Mesenchymal stem cell (in vitro differentiated cells and primary cell): Measurements from ENCODE around the gene ADAMTSL1.

Source experiments
- DNase-seq: peaks from one replicate; pipeline ENCODE4 v3.0.0-alpha.2; 2013
- H2AFZ ChIP-seq: one replicate; pipeline ENCODE4 v1.6.1; 2013; ENCODE audit warnings: low read depth, mild to moderate bottlenecking, control low read depth, inconsistent platforms, low read length, moderate library complexity
- H2AK5ac ChIP-seq: 2 replicates; pipeline ENCODE4 v1.6.1; 2013; ENCODE audit warnings: low read length, moderate library complexity, mild to moderate bottlenecking, inconsistent platforms; ENCODE audit not compliant: severe bottlenecking
- H2BK120ac ChIP-seq: one replicate; pipeline ENCODE4 v1.6.1; 2013; ENCODE audit warnings: low read depth, mild to moderate bottlenecking, inconsistent platforms, low read length, moderate library complexity
- H2BK12ac ChIP-seq, 2 experiments: one replicate each; pipeline ENCODE4 v1.6.1; 2013; ENCODE audit warnings: inconsistent platforms in 2 of 2, low read length in 2 of 2, mild to moderate bottlenecking in 2 of 2, moderate library complexity in 2 of 2, control low read depth in 1 of 2
- H2BK15ac ChIP-seq: one replicate; pipeline ENCODE4 v1.6.1; 2013; ENCODE audit warnings: mild to moderate bottlenecking, low read depth, inconsistent platforms; ENCODE audit not compliant: poor library complexity, severe bottlenecking
- H2BK5ac ChIP-seq: 2 replicates; pipeline ENCODE4 v1.6.1; 2013; ENCODE audit warnings: low read depth, mild to moderate bottlenecking, low read length, control low read depth, inconsistent platforms; ENCODE audit not compliant: poor library complexity, severe bottlenecking
- H3K14ac ChIP-seq, 2 experiments: one replicate each; pipeline ENCODE4 v1.6.1; 2013; ENCODE audit warnings: inconsistent platforms in 2 of 2, low read length in 2 of 2, control low read depth in 1 of 2, mild to moderate bottlenecking in 1 of 2, moderate library complexity in 1 of 2
- H3K18ac ChIP-seq, 2 experiments: one replicate each; pipeline ENCODE4 v1.6.1; 2013; ENCODE audit warnings: inconsistent platforms in 2 of 2, low read length in 2 of 2, control low read depth in 1 of 2, low read depth in 1 of 2, mild to moderate bottlenecking in 1 of 2
- H3K23ac ChIP-seq, 2 experiments: one replicate each; pipeline ENCODE4 v1.6.1; 2013; ENCODE audit warnings: inconsistent platforms in 2 of 2, low read length in 2 of 2, mild to moderate bottlenecking in 2 of 2, moderate library complexity in 2 of 2, control low read depth in 1 of 2
- H3K27ac ChIP-seq: 2 replicates; pipeline ENCODE4 v1.5.1; 2013; ENCODE audit warnings: mild to moderate bottlenecking, moderate library complexity, low read length, control low read depth, inconsistent platforms; ENCODE audit not compliant: poor library complexity, severe bottlenecking
- H3K27me3 ChIP-seq, 2 experiments: 2 replicates each; pipeline versions ENCODE4 v1.6.1 to v1.7.0; 2013; ENCODE audit warnings: low read length in 2 of 2, mild to moderate bottlenecking in 2 of 2, moderate library complexity in 2 of 2, control low read depth in 1 of 2, inconsistent platforms in 1 of 2; ENCODE audit not compliant: control insufficient read depth in 1 of 2, insufficient read depth in 1 of 2
- H3K36me3 ChIP-seq, 2 experiments: 2 replicates each; pipeline versions ENCODE4 v1.6.1 to v1.7.0; 2013; ENCODE audit warnings: low read length in 2 of 2, control low read depth in 1 of 2, inconsistent platforms in 1 of 2, low read depth in 1 of 2, mild to moderate bottlenecking in 1 of 2; ENCODE audit not compliant: insufficient read depth in 2 of 2, control insufficient read depth in 1 of 2
- H3K4ac ChIP-seq, 2 experiments: one replicate each; pipeline ENCODE4 v1.6.1; 2013; ENCODE audit warnings: inconsistent platforms in 2 of 2, low read length in 2 of 2, mild to moderate bottlenecking in 2 of 2, moderate library complexity in 2 of 2, control low read depth in 1 of 2, low read depth in 1 of 2
- H3K4me1 ChIP-seq: 2 replicates; pipeline ENCODE4 v1.6.1; 2013; ENCODE audit warnings: low read depth, low read length, control low read depth; ENCODE audit not compliant: control insufficient read depth, insufficient read depth
- H3K4me2 ChIP-seq: 2 replicates; pipeline ENCODE4 v1.6.1; 2013; ENCODE audit warnings: low read length, mild to moderate bottlenecking, inconsistent platforms; ENCODE audit not compliant: poor library complexity, severe bottlenecking
- H3K4me3 ChIP-seq, 2 experiments: 2 replicates each; pipeline versions ENCODE4 v1.5.1 to v1.7.0; 2013; ENCODE audit warnings: low read length in 2 of 2, mild to moderate bottlenecking in 2 of 2, control low read depth in 1 of 2, low read depth in 1 of 2; ENCODE audit not compliant: insufficient read depth in 1 of 2
- H3K79me1 ChIP-seq: replicated peaks from 2 replicates; pipeline ENCODE4 v1.6.1; 2013; ENCODE audit warnings: mild to moderate bottlenecking, control low read depth, low read length, inconsistent platforms; ENCODE audit not compliant: poor library complexity, severe bottlenecking
- H3K9ac ChIP-seq: 2 replicates; pipeline ENCODE4 v1.7.0; 2013; ENCODE audit warnings: mild to moderate bottlenecking, low read length, moderate library complexity
- H3K9me3 ChIP-seq: 2 replicates; pipeline ENCODE4 v1.7.0; 2013; ENCODE audit warnings: mild to moderate bottlenecking, low read length; ENCODE audit not compliant: control insufficient read depth
- H4K8ac ChIP-seq: one replicate; pipeline ENCODE4 v1.6.1; 2013; ENCODE audit warnings: inconsistent platforms, mild to moderate bottlenecking, low read length, moderate library complexity
- H4K91ac ChIP-seq: one replicate; pipeline ENCODE4 v1.6.1; 2013; ENCODE audit warnings: mild to moderate bottlenecking, low read length, inconsistent platforms
- WGBS: methylation state at CpG from one replicate; pipeline ENCODE4 v1.1.7; 2013; ENCODE audit warnings: mixed read lengths; 5-methylcytosine and 5-hydroxymethylcytosine counted together
- small RNA-seq: library from polyadenylated mRNA; stranded (forward); fragments of <200 nt; extraction: miRNeasy Mini kit (QIAGEN cat#:217004); gene quantifications from one replicate; pipeline ENCODE3, GENCODE V24; 2013; ENCODE audit warnings: low read depth

Gene ADAMTSL1

DNA sequence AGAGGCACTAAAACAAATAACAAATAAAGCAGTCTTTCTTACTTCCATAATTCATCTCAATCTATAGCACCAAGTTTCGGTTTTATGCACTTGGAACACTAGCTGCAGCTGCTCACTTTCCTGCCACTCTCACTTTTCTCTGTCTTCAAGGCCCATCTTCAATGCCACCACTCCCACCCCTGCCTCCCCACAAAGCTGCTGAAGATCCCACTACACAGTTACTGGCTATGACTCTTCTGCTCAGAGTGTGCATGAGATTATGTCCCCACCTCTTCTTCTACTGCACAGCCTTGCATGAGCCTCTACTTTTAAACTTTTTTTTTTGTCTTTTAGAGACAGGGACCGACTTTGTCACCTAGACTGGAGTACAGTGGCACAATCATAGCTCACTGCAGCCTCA lies 481.7 kb downstream of the ADAMTSL1 start:
- no peak overlapping the region for H3K4me2 ChIP-seq
- no peak overlapping the region for H3K18ac ChIP-seq
- no peak overlapping the region for H4K91ac ChIP-seq
- 47% methylated on average over 2 of the region's 2 CpGs for WGBS
- H3K14ac ChIP-seq: no peak overlapping the region
- no peak overlapping the region for H2AFZ ChIP-seq
- H2BK120ac ChIP-seq: no peak overlapping the region
- DNase-seq: no peak
- no peaks in the 10 kb centered on the region for H3K9me3 ChIP-seq
- no peak overlapping the region for H2AK5ac ChIP-seq
- no peaks in the 10 kb centered on the region for H3K4me1 ChIP-seq
- H3K27me3 ChIP-seq: peaks cover 0 to 20% of the 10 kb centered on the region in 2 experiments
- no peak overlapping the region for H2BK5ac ChIP-seq
- no peaks in the 10 kb centered on the region for H3K79me1 ChIP-seq
- no peak overlapping the region for H2BK15ac ChIP-seq
- no peak overlapping the region for H2BK12ac ChIP-seq
- no peak overlapping the region for H3K4me3 ChIP-seq
- no peak overlapping the region for H3K23ac ChIP-seq
- H3K9ac ChIP-seq: no peak overlapping the region
- H3K27ac ChIP-seq: no peak overlapping the region
- H3K36me3 ChIP-seq: no peaks in the 10 kb centered on the region
- H4K8ac ChIP-seq: no peak overlapping the region
- no peak overlapping the region for H3K4ac ChIP-seq

Small RNA genes within 50 kb of the gene (small RNA-seq; reads per million reads assigned to genes)
- gene MIR3152: 4.3 reads per million, percentile 45 among the genes with 10 or more reads in this experiment
